Thyroid gland (tissue), 4 donors: ENCODE measurements around the gene DSG4.

ENCODE experiments used
- CTCF ChIP-seq, 6 experiments: fragments of 200-600 bp in 3 of 6; fragments of 450-650 bp in 3 of 6; sonication (generic) in 3 of 6; IDR thresholded peaks; one replicate each; pipeline ENCODE4 v1.5.1; 2016 to 2019; ENCODE audit warnings: antibody characterized with exemption in 6 of 6, mild to moderate bottlenecking in 2 of 6, inconsistent platforms in 1 of 6, moderate library complexity in 1 of 6
- POLR2A ChIP-seq, 2 donors: fragments of 450-650 bp; IDR thresholded peaks; one replicate each; pipeline ENCODE4 v1.6.1; 2017; ENCODE audit warnings: antibody characterized with exemption in 2 of 2, mild to moderate bottlenecking in 2 of 2, moderate library complexity in 1 of 2

DNA sequence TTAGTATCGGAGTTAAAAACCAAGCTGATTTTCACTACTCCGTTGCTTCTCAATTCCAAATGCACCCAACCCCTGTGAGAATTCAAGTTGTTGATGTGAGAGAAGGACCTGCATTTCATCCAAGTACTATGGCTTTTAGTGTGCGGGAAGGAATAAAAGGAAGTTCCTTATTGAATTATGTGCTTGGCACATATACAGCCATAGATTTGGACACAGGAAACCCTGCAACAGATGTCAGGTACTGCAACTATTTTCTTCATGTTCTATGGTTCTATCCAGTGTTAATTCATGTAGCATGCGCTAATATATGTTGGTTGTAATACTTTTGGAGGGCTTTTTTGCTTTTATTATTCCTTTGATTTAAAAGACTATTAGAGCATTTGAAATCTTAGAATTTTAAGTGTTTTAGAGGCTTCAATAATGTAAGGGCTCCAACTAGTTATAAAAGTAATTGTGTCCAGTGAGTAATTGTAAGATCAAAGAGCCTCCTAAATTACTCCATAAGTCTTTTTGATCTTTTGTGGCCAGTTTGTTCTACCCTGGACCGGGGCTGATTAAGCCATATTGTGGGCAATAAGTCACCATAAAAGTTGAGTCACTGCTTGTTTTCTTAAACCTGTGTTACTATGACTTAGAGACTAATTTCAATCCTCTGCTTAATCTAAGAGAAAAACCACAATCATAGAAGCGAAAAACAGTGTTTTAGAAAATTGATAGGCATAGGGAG lies 22.9 kb downstream of the DSG4 start:
- TF ChIP-seq POLR2A (IDR thresholded peaks at IDR 0.05) = no peak
- no peak for TF ChIP-seq CTCF (IDR thresholded peaks at IDR 0.05)
